SK-N-SH treated with all-trans-retinoic acid at 6 μM for 48 hours (cell line): Measurements from ENCODE around the gene RNASE9.

Experiments
- BACH2 ChIP-seq: fragments of 250-450 bp; sonication (Bioruptor Pico); IDR thresholded peaks from 2 replicates; pipeline ENCODE4 v1.9.0; 2021; ENCODE audit warnings: mild to moderate bottlenecking, borderline replicate concordance
- CSDC2 ChIP-seq: fragments of 250-450 bp; sonication (Bioruptor Pico); IDR thresholded peaks from 2 replicates; pipeline ENCODE4 v1.5.0; 2020; ENCODE audit warnings: mild to moderate bottlenecking, moderate library complexity
- ISL1 ChIP-seq: fragments of 250-450 bp; sonication (Bioruptor Pico); IDR thresholded peaks from 2 replicates; pipeline ENCODE4 v2.1.2; 2022; ENCODE audit warnings: mild to moderate bottlenecking, moderate library complexity
- PATZ1 ChIP-seq: fragments of 250-450 bp; sonication (Bioruptor Pico); IDR thresholded peaks from 2 replicates; pipeline ENCODE4 v1.8.0; 2020; ENCODE audit warnings: mild to moderate bottlenecking, moderate library complexity, borderline replicate concordance
- RARB ChIP-seq: fragments of 250-450 bp; sonication (Bioruptor Pico); IDR thresholded peaks from 2 replicates; pipeline ENCODE4 v1.8.0; 2021; ENCODE audit warnings: mild to moderate bottlenecking, moderate library complexity
- TOX ChIP-seq: fragments of 250-450 bp; sonication (Bioruptor Pico); IDR thresholded peaks from 2 replicates; pipeline ENCODE4 v1.8.0; 2021; ENCODE audit warnings: mild to moderate bottlenecking, moderate library complexity, borderline replicate concordance
- ZNF565 ChIP-seq: fragments of 450-650 bp; formaldehyde crosslinking; conservative IDR thresholded peaks from 2 replicates; pipeline ENCODE4 v1.5.0; 2020; ENCODE audit warnings: low read depth, mild to moderate bottlenecking, moderate library complexity

GRCh38 chr14:20591235-20591634 lies 30.4 kb upstream of the RNASE9 start, which contains the start of gene RNASE12:
- TF ChIP-seq CSDC2 (CRISPR knock-in tag) (no peak), TOX (CRISPR knock-in tag) (no peak), PATZ1 (CRISPR knock-in tag) (no peak), BACH2 (no peak), ZNF565 (CRISPR knock-in tag) (no peak), RARB (CRISPR knock-in tag) (no peak), ISL1 (CRISPR knock-in tag) (no peak)
